ENCODE measurements around the gene SLX9. TPM values are rescaled to one million over a fixed set of nuclear protein-coding genes. Genes with fewer than 3 reads are reported as not detected.

SLX9 gene
- total RNA-seq, 1 donor from 2014 or later, result 31.8 TPM

DNA sequence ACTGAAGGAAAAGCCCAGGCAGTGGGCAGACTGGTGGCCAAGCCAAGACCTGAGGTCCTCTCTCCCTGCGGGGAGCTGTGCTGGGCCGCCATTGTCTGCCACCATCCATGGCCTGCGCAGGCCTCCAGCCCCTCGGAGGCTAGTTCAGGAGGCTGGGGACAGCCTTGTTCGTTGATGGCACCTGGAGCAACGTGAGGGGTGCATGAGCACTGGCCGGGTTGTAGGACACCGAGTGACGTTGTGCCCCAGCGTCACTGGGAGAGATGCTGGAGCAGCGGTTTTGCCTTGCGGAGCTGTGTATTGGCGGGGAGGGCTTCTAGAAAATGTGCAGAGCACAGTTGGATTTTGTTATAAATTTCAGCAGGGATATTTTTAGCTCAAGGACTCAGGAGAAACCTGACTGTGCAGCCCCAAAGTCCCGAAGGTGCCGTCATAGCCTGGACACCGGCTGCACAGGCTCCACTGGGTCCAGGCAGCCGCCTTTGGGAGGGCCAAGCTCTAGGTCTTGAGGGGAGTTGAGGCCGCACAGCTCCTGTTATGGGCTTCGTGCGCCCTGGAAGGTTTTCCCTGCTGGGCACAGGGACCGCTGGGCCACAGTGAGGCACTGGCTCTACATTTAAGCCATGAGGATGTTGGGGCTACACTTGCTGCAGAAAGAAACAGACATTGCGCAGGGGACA, 86.4 kb downstream of the SLX9 start:
- Mint-ChIP-seq H3K4me1 (peaks cover 14% of the 10 kb centered on the region), H3K4me3 (no peak overlapping the region), H3K27me3 (ENCODE audit: low read depth) (peaks cover 7% of the 10 kb centered on the region), H3K27ac (no peak overlapping the region), H3K36me3 (peaks cover 11% of the 10 kb centered on the region), H3K9me3 (peaks cover 17% of the 10 kb centered on the region)
- TF ChIP-seq, protein P1, sequence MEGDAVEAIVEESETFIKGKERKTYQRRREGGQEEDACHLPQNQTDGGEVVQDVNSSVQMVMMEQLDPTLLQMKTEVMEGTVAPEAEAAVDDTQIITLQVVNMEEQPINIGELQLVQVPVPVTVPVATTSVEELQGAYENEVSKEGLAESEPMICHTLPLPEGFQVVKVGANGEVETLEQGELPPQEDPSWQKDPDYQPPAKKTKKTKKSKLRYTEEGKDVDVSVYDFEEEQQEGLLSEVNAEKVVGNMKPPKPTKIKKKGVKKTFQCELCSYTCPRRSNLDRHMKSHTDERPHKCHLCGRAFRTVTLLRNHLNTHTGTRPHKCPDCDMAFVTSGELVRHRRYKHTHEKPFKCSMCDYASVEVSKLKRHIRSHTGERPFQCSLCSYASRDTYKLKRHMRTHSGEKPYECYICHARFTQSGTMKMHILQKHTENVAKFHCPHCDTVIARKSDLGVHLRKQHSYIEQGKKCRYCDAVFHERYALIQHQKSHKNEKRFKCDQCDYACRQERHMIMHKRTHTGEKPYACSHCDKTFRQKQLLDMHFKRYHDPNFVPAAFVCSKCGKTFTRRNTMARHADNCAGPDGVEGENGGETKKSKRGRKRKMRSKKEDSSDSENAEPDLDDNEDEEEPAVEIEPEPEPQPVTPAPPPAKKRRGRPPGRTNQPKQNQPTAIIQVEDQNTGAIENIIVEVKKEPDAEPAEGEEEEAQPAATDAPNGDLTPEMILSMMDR (IDR thresholded peaks at IDR 0.05; ENCODE audit: unreplicated experiment), result no peak
- no peak for DNase-seq (ENCODE audit: low spot score in 2 of 2, unreplicated experiment in 2 of 2)

Other genes starting within 250 kb of the SLX9 start
- gene KRTAP10-12, start 242.9 kb upstream of the SLX9 start, total RNA-seq, result not detected in 3 replicates
- 0.09 to 0.11 TPM (median 0.11 TPM) in 3 replicates for gene TSPEAR, start 228.5 kb upstream of the SLX9 start, total RNA-seq
- 95.4 to 102 TPM (median 97.2 TPM) in 3 replicates for gene UBE2G2, start 138.2 kb upstream of the SLX9 start, total RNA-seq
- 82.2 to 84.5 TPM (median 83.9 TPM) in 3 replicates for gene SUMO3, start 122.0 kb upstream of the SLX9 start, total RNA-seq
- 200 to 205 TPM (median 204 TPM) in 3 replicates for gene PTTG1IP, start 66.3 kb upstream of the SLX9 start, total RNA-seq
- 0.61 to 1.4 TPM (median 0.74 TPM) in 3 replicates for gene ITGB2, start 19.1 kb upstream of the SLX9 start, total RNA-seq
- gene ADARB1, start 134.6 kb downstream of the SLX9 start, total RNA-seq, result 22.7 to 27.9 TPM (median 26.5 TPM) in 3 replicates